ENCODE measurements around the gene SYTL1.
A peak's percentile ranks its signal among the peaks of the same experiment; 100 is the strongest.

The SYTL1 gene, protein sequence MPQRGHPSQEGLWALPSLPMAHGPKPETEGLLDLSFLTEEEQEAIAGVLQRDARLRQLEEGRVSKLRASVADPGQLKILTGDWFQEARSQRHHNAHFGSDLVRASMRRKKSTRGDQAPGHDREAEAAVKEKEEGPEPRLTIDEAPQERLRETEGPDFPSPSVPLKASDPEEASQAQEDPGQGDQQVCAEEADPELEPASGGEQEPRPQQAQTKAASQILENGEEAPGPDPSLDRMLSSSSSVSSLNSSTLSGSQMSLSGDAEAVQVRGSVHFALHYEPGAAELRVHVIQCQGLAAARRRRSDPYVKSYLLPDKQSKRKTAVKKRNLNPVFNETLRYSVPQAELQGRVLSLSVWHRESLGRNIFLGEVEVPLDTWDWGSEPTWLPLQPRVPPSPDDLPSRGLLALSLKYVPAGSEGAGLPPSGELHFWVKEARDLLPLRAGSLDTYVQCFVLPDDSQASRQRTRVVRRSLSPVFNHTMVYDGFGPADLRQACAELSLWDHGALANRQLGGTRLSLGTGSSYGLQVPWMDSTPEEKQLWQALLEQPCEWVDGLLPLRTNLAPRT

GRCh38 chr1:27341525-27342252, at the start of gene SYTL1:
Gene SYTL1, plus strand, starts transcription at chr1:27342022. Its CDS starts 3,313 bp downstream, at chr1:27345335.
- peak within 1 kb of the TSS; percentile 27 for H3K4me3 ChIP-seq (ENCODE audit: low read depth, low read length)

DNA sequence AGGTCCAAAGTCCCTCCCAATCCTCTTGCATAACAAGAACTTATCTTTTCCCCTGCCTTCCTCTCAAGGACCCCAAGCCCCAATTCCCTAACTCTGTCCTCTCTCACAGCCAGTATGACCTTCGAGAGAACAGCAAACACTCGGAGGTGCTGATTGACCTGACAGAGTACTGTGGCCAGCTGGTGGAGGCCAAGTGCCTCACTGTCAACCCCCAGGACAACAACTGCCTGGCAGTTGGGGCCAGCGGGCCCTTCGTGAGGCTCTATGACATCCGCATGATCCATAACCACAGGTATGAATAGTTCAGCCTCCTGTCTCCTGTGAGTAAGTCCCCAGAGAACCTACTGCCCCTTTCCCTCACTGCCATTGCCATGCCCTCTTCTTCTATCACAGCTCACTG, 49.7 kb upstream of the SYTL1 start:
- no peak overlapping the region for H3K4me3 ChIP-seq (ENCODE audit: low read depth, low read length)

GRCh38 chr1:27293915-27294314, 47.9 kb upstream of the SYTL1 start:
- no peak overlapping the region for H3K4me3 ChIP-seq (ENCODE audit: low read depth, low read length)

DNA sequence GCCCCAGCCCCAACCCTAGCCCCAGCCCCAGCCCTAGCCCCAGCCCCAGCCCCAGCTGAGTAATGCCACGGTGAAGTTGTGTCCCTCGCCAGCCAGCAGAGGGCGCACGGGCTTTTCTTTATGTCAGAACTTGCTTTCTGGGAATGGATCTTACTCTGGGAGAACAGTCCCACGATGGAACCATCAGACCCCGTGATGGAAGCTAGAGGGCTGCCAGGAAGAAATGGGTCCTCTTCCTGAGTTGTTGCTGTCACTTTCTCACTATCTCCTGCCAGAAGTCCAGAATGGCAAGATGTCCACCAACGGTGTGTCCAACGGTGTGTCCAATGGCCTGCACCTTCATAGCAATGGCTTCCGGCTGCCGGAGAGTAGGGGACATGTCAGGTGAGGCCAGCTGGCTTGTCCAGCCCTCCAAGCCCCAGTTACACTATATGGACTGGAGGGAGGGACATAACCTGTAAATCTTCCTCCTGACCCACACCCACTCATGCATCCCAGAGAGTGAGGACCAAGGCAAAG, 45.0 kb upstream of the SYTL1 start:
- no peak overlapping the region for H3K4me3 ChIP-seq (ENCODE audit: low read depth, low read length)

GRCh38 chr1:27297903-27298302, 43.9 kb upstream of the SYTL1 start:
- H3K4me3 ChIP-seq (ENCODE audit: low read depth, low read length): no peak overlapping the region

GRCh38 chr1:27298632-27299384, 43.0 kb upstream of the SYTL1 start:
- no peak overlapping the region for H3K4me3 ChIP-seq (ENCODE audit: low read depth, low read length)

GRCh38 chr1:27299385-27300271, 42.2 kb upstream of the SYTL1 start:
- no peak overlapping the region for H3K4me3 ChIP-seq (ENCODE audit: low read depth, low read length)

- H3K4me3 ChIP-seq (ENCODE audit: low read depth, low read length): no peak overlapping the region
Measured at GRCh38 chr1:27300341-27301051, 41.3 kb upstream of the SYTL1 start.

GRCh38 chr1:27301052-27301422, 40.8 kb upstream of the SYTL1 start:
- H3K4me3 ChIP-seq (ENCODE audit: low read depth, low read length): no peak overlapping the region

DNA sequence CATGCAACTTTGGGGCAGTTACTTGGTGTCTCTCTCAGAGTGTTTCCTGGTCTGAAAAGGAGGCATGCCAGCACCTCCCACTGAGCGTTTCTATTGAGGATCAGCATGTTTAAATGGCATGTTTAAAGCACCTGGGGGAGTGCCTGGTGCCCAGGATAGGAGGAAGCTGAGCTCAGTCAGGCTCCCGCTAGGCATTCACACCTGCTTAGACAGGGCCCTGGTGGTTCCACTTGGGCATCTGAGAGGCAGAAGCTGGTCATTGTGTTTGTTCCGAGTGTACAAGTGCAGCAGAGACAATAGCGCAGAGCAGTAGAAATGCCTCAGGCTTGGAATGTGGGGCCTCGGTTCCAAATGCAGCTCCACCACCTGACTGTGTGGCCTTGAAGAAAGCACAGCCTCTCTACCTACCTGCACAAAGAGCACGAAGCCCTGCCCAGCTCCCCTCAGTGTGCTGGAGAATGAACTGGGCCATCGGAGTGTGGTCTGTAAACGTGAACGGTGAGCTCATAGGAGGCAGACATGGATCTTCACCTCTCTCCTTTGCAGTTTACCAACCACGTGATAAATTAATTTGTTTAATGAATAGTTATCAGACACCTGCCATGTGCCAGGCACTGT, 40.1 kb upstream of the SYTL1 start:
- H3K4me3 ChIP-seq (ENCODE audit: low read depth, low read length): no peak overlapping the region

DNA sequence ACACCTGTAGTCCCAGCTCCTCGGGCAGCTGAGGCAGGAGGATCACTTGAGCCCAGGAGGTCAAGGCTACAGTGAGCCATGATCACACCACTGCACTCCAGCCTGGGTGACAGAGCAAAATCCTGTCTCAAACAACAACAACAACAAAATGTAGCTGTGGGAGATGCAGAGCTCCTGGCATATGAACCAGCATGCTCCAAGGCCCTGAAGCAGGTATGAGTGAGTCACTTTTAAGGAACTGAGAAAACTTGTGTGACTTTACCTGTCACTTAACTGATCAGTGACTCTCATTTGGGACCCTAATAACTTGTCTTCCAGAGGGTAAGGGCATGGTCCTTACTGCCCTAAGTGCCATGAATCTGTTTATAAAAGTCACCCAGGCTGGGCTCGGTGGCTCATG, 39.2 kb upstream of the SYTL1 start:
- no peak overlapping the region for H3K4me3 ChIP-seq (ENCODE audit: low read depth, low read length)

DNA sequence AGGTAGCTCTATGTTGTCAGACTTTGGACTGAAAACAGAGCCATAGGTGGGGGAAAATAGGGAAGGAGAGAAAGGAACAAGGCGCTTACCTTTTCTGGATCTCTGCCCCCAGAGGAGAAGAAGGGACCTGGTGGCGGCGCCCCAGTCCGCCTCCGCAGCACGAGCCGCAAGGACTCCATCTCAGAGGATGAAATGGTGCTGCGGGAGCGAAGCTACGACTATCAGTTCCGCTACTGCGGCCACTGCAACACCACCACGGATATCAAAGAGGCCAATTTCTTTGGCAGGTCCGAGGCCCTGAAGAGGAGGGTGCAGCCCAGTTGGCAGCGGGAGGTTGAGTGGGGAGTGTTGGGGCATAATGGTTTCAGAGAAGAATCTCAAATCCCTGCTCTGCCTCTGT, 38.3 kb upstream of the SYTL1 start:
- no peak overlapping the region for H3K4me3 ChIP-seq (ENCODE audit: low read depth, low read length)

DNA sequence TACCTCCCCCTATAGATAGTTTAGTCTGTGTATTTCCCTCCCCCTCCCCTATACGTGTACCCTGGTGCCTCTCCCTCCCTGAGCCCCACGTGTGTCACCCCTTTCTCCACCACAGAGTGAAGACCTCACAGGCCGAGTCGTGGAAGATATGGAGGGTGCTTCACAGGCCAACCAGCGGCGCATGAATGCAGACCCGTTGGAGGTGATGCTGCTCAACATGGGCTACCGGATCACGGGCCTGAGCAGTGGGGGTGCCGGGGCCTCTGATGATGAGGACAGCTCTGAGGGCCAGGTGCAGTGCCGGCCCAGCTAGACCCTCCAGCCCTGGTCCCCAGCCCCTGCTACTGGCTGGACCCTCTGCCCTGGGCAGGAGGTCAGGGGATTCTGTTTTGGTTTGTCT, 35.8 kb upstream of the SYTL1 start:
- H3K4me3 ChIP-seq (ENCODE audit: low read depth, low read length): no peak overlapping the region

DNA sequence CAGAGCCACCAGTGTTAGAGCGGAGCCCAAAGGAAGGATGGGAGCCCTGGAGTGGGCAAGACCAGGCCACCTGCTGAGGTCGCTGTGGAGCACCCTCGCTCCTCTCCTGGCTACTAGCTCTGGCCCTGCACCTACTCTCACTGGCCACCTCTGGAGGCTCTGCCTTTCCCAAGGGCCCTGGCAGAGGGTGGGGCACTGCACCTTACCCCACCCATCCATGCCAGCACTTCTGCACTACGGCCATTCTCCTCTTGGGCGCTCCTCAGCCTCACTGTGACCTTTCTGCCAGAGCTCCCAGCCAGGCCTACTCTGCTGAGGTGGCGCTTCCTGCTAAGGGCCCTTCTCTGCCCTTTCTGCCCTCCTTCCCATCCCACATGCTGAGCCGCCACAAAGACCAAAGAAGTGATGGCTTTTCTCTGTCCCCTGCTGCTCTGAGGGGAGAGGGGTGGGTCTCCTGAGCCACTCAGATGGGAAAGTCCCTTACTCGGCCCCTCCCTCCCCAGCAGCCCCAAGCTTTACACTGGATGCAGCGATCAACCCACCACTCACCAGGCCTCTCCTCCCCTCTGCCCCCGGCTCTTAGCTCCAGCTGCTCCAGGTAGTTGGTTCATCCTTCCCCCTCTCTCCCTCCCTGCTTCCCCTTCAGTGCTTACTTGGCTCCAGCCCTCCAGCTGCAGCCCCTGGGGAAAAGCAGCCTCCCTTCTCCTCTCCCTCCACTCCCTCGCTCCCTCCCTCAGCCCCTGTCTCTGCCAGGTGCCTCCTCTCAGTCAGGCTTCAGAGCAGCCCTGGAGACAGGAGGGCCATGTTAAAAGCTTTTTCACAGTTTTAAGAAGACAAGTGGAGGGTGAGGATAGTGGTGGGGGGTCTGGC, 34.7 kb upstream of the SYTL1 start:
- H3K4me3 ChIP-seq (ENCODE audit: low read depth, low read length): no peak overlapping the region

GRCh38 chr1:27307874-27308598, 33.8 kb upstream of the SYTL1 start:
- no peak overlapping the region for H3K4me3 ChIP-seq (ENCODE audit: low read depth, low read length)

GRCh38 chr1:27314169-27314568, 27.7 kb upstream of the SYTL1 start:
- H3K4me3 ChIP-seq (ENCODE audit: low read depth, low read length): no peak overlapping the region

GRCh38 chr1:27314737-27315136, 27.1 kb upstream of the SYTL1 start:
- H3K4me3 ChIP-seq (ENCODE audit: low read depth, low read length): no peak overlapping the region
